HG03066 (cell line): ENCODE results near the gene KIF3A.
"Not testable (repeated sequence)": the region's sequence is repeated elsewhere in the genome, so short reads cannot be mapped to it uniquely, and the experiment has no call there.

ENCODE experiments used
- ATAC-seq: cut with Tn5 transposase; IDR thresholded peaks from one replicate; pipeline ENCODE4 v1.9.1; 2021; ENCODE audit warnings: low read depth; ENCODE audit not compliant: unreplicated experiment

KIF3A gene

GRCh38 chr5:132733499-132734148 lies 3.7 kb downstream of the KIF3A start:
- ATAC-seq, result no peak

GRCh38 chr5:132729896-132730295 lies 7.5 kb downstream of the KIF3A start:
- ATAC-seq, result no peak

- no peak for ATAC-seq
Observed at GRCh38 chr5:132725745-132726144, 11.6 kb downstream of the KIF3A start.

- no peak for ATAC-seq
Observed at GRCh38 chr5:132718544-132719312, 18.6 kb downstream of the KIF3A start.

- ATAC-seq, result no peak
Observed at GRCh38 chr5:132714456-132715307, 22.7 kb downstream of the KIF3A start.

GRCh38 chr5:132708645-132709044 lies 28.7 kb downstream of the KIF3A start:
- no peak for ATAC-seq

GRCh38 chr5:132704875-132705274 lies 32.5 kb downstream of the KIF3A start:
- no peak for ATAC-seq

GRCh38 chr5:132695956-132696355 lies 41.4 kb downstream of the KIF3A start:
- no peak for ATAC-seq

GRCh38 chr5:132692632-132692967 lies 44.7 kb downstream of the KIF3A start:
- ATAC-seq, result no peak

- not testable (repeated sequence) for ATAC-seq
Observed at GRCh38 chr5:132691755-132692631, 45.4 kb downstream of the KIF3A start.

GRCh38 chr5:132690156-132690555 lies 47.2 kb downstream of the KIF3A start:
- ATAC-seq, result no peak

- ATAC-seq, result no peak
Observed at GRCh38 chr5:132689513-132689912, 47.8 kb downstream of the KIF3A start.

GRCh38 chr5:132688536-132689339 lies 48.6 kb downstream of the KIF3A start:
- ATAC-seq, result no peak

GRCh38 chr5:132687995-132688394 lies 49.4 kb downstream of the KIF3A start:
- ATAC-seq, result no peak

GRCh38 chr5:132686193-132686592 lies 51.2 kb downstream of the KIF3A start:
- no peak for ATAC-seq

GRCh38 chr5:132684922-132685720 lies 52.2 kb downstream of the KIF3A start:
- no peak for ATAC-seq

- no peak for ATAC-seq
Observed at GRCh38 chr5:132684491-132684890, 52.9 kb downstream of the KIF3A start.

GRCh38 chr5:132681983-132682382 lies 55.4 kb downstream of the KIF3A start:
- ATAC-seq, result no peak

- ATAC-seq, result no peak
Observed at GRCh38 chr5:132681476-132681831, 55.9 kb downstream of the KIF3A start.
